Keratinocyte (primary cell): ENCODE data around the gene SLC26A3. TPM values are rescaled to one million over a fixed set of nuclear protein-coding genes. Genes with fewer than 3 reads are reported as not detected.

Experiments used
- DNase-seq: peaks from one replicate; pipeline ENCODE4 v3.0.0-alpha.2; 2011; ENCODE audit warnings: low read depth, missing footprints, low spot score
- FAIRE-seq: peaks from 2 replicates; lab custom pipeline; 2011; peaks lifted over from hg19 to GRCh38; lab: Jason Lieb, UNC
- H2AFZ ChIP-seq: 2 replicates; pipeline ENCODE4 v1.6.0; 2012; ENCODE audit warnings: low read length, control low read depth, inconsistent platforms; ENCODE audit not compliant: control insufficient read depth
- H3K27ac ChIP-seq: 2 replicates; pipeline ENCODE4 v1.5.1; 2011; ENCODE audit warnings: low read length; ENCODE audit not compliant: control insufficient read depth, insufficient read depth
- H3K27me3 ChIP-seq: 3 replicates; pipeline ENCODE4 v1.6.0; 2011; ENCODE audit warnings: low read length; ENCODE audit not compliant: control insufficient read depth, insufficient read depth; ENCODE audit errors: extremely low read depth
- H3K36me3 ChIP-seq, 2 experiments: 2 replicates in 1 of 2; 3 replicates in 1 of 2; pipeline ENCODE4 v1.5.1; 2011; ENCODE audit warnings: low read length in 2 of 2, mild to moderate bottlenecking in 1 of 2; ENCODE audit not compliant: control insufficient read depth in 2 of 2, insufficient read depth in 2 of 2; ENCODE audit errors: extremely low read depth in 1 of 2
- H3K4me1 ChIP-seq: 3 replicates; pipeline ENCODE4 v1.5.1; 2011; ENCODE audit warnings: low read length; ENCODE audit not compliant: control insufficient read depth, insufficient read depth; ENCODE audit errors: extremely low read depth
- H3K4me2 ChIP-seq: 3 replicates; pipeline ENCODE4 v1.6.0; 2011; ENCODE audit warnings: low read depth, low read length; ENCODE audit not compliant: control insufficient read depth, insufficient read depth; ENCODE audit errors: extremely low read depth
- H3K4me3 ChIP-seq, 3 experiments: fragments of 200-600 bp in 1 of 3; sonication (generic) in 1 of 3; 2 replicates in 2 of 3; 3 replicates in 1 of 3; pipeline ENCODE4 v1.5.1; 2011 to 2016; ENCODE audit warnings: low read length in 3 of 3, mild to moderate bottlenecking in 3 of 3, control low read depth in 2 of 3, inconsistent platforms in 1 of 3, low read depth in 1 of 3, mixed read lengths in 1 of 3, mixed run types in 1 of 3, moderate library complexity in 1 of 3; ENCODE audit not compliant: control insufficient read depth in 2 of 3, insufficient read depth in 2 of 3; ENCODE audit errors: extremely low read depth in 1 of 3
- H3K79me2 ChIP-seq: 2 replicates; pipeline ENCODE4 v1.6.0; 2012; ENCODE audit warnings: low read length; ENCODE audit not compliant: control insufficient read depth, insufficient read depth
- H3K9ac ChIP-seq: 3 replicates; pipeline ENCODE4 v1.6.0; 2011; ENCODE audit warnings: low read length; ENCODE audit not compliant: control insufficient read depth, insufficient read depth; ENCODE audit errors: extremely low read depth
- H3K9me1 ChIP-seq: 3 replicates; pipeline ENCODE4 v1.6.0; 2011; ENCODE audit warnings: low read length; ENCODE audit not compliant: control insufficient read depth, insufficient read depth; ENCODE audit errors: extremely low read depth
- H3K9me3 ChIP-seq: 2 replicates; pipeline ENCODE4 v1.5.1; 2012; ENCODE audit warnings: low read depth, low read length; ENCODE audit not compliant: control insufficient read depth
- H4K20me1 ChIP-seq: 3 replicates; pipeline ENCODE4 v1.6.0; 2011; ENCODE audit warnings: low read length; ENCODE audit not compliant: control insufficient read depth, insufficient read depth; ENCODE audit errors: extremely low read depth
- CTCF ChIP-seq, 3 experiments: IDR thresholded peaks in 1 of 3; conservative IDR thresholded peaks in 1 of 3; optimal IDR thresholded peaks in 1 of 3; 2 replicates in 2 of 3; 3 replicates in 1 of 3; pipeline versions ENCODE3 to v1.5.1; 2011; ENCODE audit warnings: low read length in 3 of 3, mild to moderate bottlenecking in 3 of 3, moderate library complexity in 2 of 3, control low read depth in 1 of 3, inconsistent platforms in 1 of 3; ENCODE audit not compliant: insufficient read depth in 2 of 3; ENCODE audit errors: extremely low read depth in 1 of 3
- EZH2 ChIP-seq: IDR thresholded peaks from one replicate; pipeline ENCODE4 v1.6.1; 2012; ENCODE audit warnings: inconsistent platforms, mild to moderate bottlenecking, low read length, moderate library complexity
- dilution Hi-C: fragments of 300-500 bp; cut with MboI; formaldehyde crosslinking; loops from one replicate; pipeline ENCODE4 v1.7.0; 2020; ENCODE audit warnings: low sequenced_read_pairs; ENCODE audit not compliant: extremely low pct_ligation_motif_present
- polyA plus RNA-seq, 5 experiments: library from polyadenylated mRNA; depleted of rRNA in 3 of 5; stranded (reverse) in 3 of 5; stranded (forward) in 1 of 5; unstranded in 1 of 5; fragments of >200 nt; gene quantifications; 1 replicate in 1 of 5; 2 replicates in 3 of 5; 3 replicates in 1 of 5; pipeline versions ENCODE4 v1.2.1 to v1.2.3, GENCODE V29; 2011 to 2012; ENCODE audit warnings: missing spikeins in 2 of 5, low read depth in 1 of 5, low replicate concordance in 1 of 5

The SLC26A3 gene
- polyA plus RNA-seq, 1 donor (not counting 4 experiments of a cell fraction or from before 2014, with no cell fraction given) = not detected

GRCh38 chr7:107834401-107834800, 31.4 kb upstream of the SLC26A3 start:
- H3K4me1 ChIP-seq = no peaks in the 10 kb centered on the region
- H3K9ac ChIP-seq = no peak overlapping the region
- no peak overlapping the region for H3K4me2 ChIP-seq
- H4K20me1 ChIP-seq = no peaks in the 10 kb centered on the region
- FAIRE-seq (no peak), DNase-seq (no peak)
- H3K27ac ChIP-seq = no peak overlapping the region
- no peaks in the 10 kb centered on the region for H3K79me2 ChIP-seq
- H3K9me1 ChIP-seq = no peaks in the 10 kb centered on the region
- H3K4me3 ChIP-seq = no peak overlapping the region
- no peak for TF ChIP-seq CTCF (optimal IDR thresholded peaks at IDR 0.05 in 1 of 3, IDR thresholded peaks at IDR 0.05 in 1 of 3, conservative IDR thresholded peaks at IDR 0.05 in 1 of 3; ENCODE audit: extremely low read depth in 1 of 3, insufficient read depth in 2 of 3, low read length in 3 of 3)
- no peak for TF ChIP-seq EZH2
- peaks cover 3% of the 10 kb centered on the region for H3K27me3 ChIP-seq
- no peak overlapping the region for H2AFZ ChIP-seq
- no peaks in the 10 kb centered on the region for H3K36me3 ChIP-seq
- dilution Hi-C loops = no loop called here
- no peaks in the 10 kb centered on the region for H3K9me3 ChIP-seq

GRCh38 chr7:107833684-107834106, 30.7 kb upstream of the SLC26A3 start:
- no peak for TF ChIP-seq EZH2
- FAIRE-seq (no peak), DNase-seq (no peak)
- Histone ChIP-seq H3K4me3 (no peak overlapping the region), H3K9ac (no peak overlapping the region), H3K27ac (no peak overlapping the region), H2AFZ (no peak overlapping the region), H3K9me3 (no peaks in the 10 kb centered on the region), H3K79me2 (no peaks in the 10 kb centered on the region), H3K4me2 (no peak overlapping the region), H3K27me3 (peaks cover 3% of the 10 kb centered on the region), H3K4me1 (no peaks in the 10 kb centered on the region), H3K9me1 (no peaks in the 10 kb centered on the region), H4K20me1 (no peaks in the 10 kb centered on the region), H3K36me3 (no peaks in the 10 kb centered on the region)
- dilution Hi-C loops = no loop called here

DNA sequence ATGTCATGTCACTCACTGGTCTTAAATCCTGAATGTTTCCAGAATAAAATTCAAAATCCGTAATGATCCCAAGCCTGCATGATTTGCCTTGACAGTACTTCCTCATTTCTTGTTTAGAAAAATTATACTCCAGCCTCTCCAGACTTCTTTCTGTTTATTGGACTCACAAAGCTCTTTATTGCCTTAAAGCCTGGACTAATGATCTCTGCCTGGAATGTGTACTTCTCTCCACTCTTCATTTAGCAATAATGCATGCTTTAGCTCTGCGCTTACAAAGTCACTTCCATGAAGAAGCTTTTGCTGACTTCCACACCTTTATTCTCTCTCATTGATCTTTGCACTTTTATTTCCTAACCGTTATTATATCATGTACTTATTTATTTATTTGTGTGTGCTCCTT, 27.4 kb upstream of the SLC26A3 start:
- TF ChIP-seq CTCF (optimal IDR thresholded peaks at IDR 0.05 in 1 of 3, IDR thresholded peaks at IDR 0.05 in 1 of 3, conservative IDR thresholded peaks at IDR 0.05 in 1 of 3; ENCODE audit: extremely low read depth in 1 of 3, insufficient read depth in 2 of 3, low read length in 3 of 3) (no peak), EZH2 (no peak)
- no peak for FAIRE-seq

More for the DNA sequence above, 27.4 kb upstream of the SLC26A3 start:
- H3K4me1 ChIP-seq = no peaks in the 10 kb centered on the region
- H2AFZ ChIP-seq = no peak overlapping the region
- no peak overlapping the region for H3K4me2 ChIP-seq
- dilution Hi-C loops = no loop called here
- no peak overlapping the region for H3K4me3 ChIP-seq
- H3K27me3 ChIP-seq = no peaks in the 10 kb centered on the region
- H3K9me3 ChIP-seq = no peaks in the 10 kb centered on the region
- no peak overlapping the region for H3K9ac ChIP-seq
- no peaks in the 10 kb centered on the region for H3K36me3 ChIP-seq
- H4K20me1 ChIP-seq = no peaks in the 10 kb centered on the region
- H3K79me2 ChIP-seq = no peaks in the 10 kb centered on the region
- DNase-seq = no peak
- H3K27ac ChIP-seq = no peak overlapping the region
- H3K9me1 ChIP-seq = no peaks in the 10 kb centered on the region
